ENCODE results near the gene PLAAT3.
"Not testable (repeated sequence)": the region's sequence is repeated elsewhere in the genome, so short reads cannot be mapped to it uniquely, and the experiment has no call there.

PLAAT3 gene

GRCh38 chr11:63622323-63622722 is 8.1 kb upstream of the PLAAT3 start:
- no peak for DNase-seq (ENCODE audit: low read depth)
- no peak overlapping the region for H3K4me3 ChIP-seq (ENCODE audit: low read length)
- no peaks in the 10 kb centered on the region for H3K9me3 ChIP-seq (ENCODE audit: control insufficient read depth, low read length)
- H3K36me3 ChIP-seq (ENCODE audit: control insufficient read depth, insufficient read depth, low read length, severe bottlenecking), result peaks cover 4% of the 10 kb centered on the region
- H3K27me3 ChIP-seq (replicated peaks; ENCODE audit: control insufficient read depth, insufficient read depth, low read length), result no peaks in the 10 kb centered on the region
- no peak overlapping the region for H3K9ac ChIP-seq (ENCODE audit: low read length)
- H3K4me1 ChIP-seq (ENCODE audit: control insufficient read depth, insufficient read depth, low read length), result no peaks in the 10 kb centered on the region

- Histone ChIP-seq H3K9me3 (ENCODE audit: control insufficient read depth, low read length) (no peaks in the 10 kb centered on the region), H3K27me3 (replicated peaks; ENCODE audit: control insufficient read depth, insufficient read depth, low read length) (no peaks in the 10 kb centered on the region), H3K36me3 (ENCODE audit: control insufficient read depth, insufficient read depth, low read length, severe bottlenecking) (no peaks in the 10 kb centered on the region), H3K9ac (ENCODE audit: low read length) (no peak overlapping the region), H3K4me1 (ENCODE audit: control insufficient read depth, insufficient read depth, low read length) (no peaks in the 10 kb centered on the region), H3K4me3 (ENCODE audit: low read length) (no peak overlapping the region)
- DNase-seq (ENCODE audit: low read depth), result no peak
These were observed 6.8 kb upstream of the PLAAT3 start for GRCh38 chr11:63621071-63621470.

GRCh38 chr11:63619967-63620366 is 5.7 kb upstream of the PLAAT3 start:
- H3K9ac ChIP-seq (ENCODE audit: low read length), result no peak overlapping the region

GRCh38 chr11:63617686-63618085 is 3.5 kb upstream of the PLAAT3 start:
- not testable (repeated sequence) for H3K36me3 ChIP-seq (ENCODE audit: control insufficient read depth, insufficient read depth, low read length, severe bottlenecking); H3K9ac ChIP-seq (ENCODE audit: low read length); H3K4me1 ChIP-seq (ENCODE audit: control insufficient read depth, insufficient read depth, low read length); H3K9me3 ChIP-seq (ENCODE audit: control insufficient read depth, low read length); H3K4me3 ChIP-seq (ENCODE audit: low read length); DNase-seq (ENCODE audit: low read depth); H3K27me3 ChIP-seq (replicated peaks; ENCODE audit: control insufficient read depth, insufficient read depth, low read length)

More at GRCh38 chr11:63619967-63620366, 5.7 kb upstream of the PLAAT3 start:
- no peak for DNase-seq (ENCODE audit: low read depth)
- Histone ChIP-seq H3K27me3 (replicated peaks; ENCODE audit: control insufficient read depth, insufficient read depth, low read length) (no peaks in the 10 kb centered on the region), H3K36me3 (ENCODE audit: control insufficient read depth, insufficient read depth, low read length, severe bottlenecking) (no peaks in the 10 kb centered on the region), H3K4me1 (ENCODE audit: control insufficient read depth, insufficient read depth, low read length) (no peaks in the 10 kb centered on the region), H3K9me3 (ENCODE audit: control insufficient read depth, low read length) (no peaks in the 10 kb centered on the region), H3K4me3 (ENCODE audit: low read length) (no peak overlapping the region)

- no peak overlapping the region for H3K9ac ChIP-seq (ENCODE audit: low read length)
- H3K9me3 ChIP-seq (ENCODE audit: control insufficient read depth, low read length), result no peaks in the 10 kb centered on the region
- no peaks in the 10 kb centered on the region for H3K4me1 ChIP-seq (ENCODE audit: control insufficient read depth, insufficient read depth, low read length)
- no peaks in the 10 kb centered on the region for H3K36me3 ChIP-seq (ENCODE audit: control insufficient read depth, insufficient read depth, low read length, severe bottlenecking)
- H3K4me3 ChIP-seq (ENCODE audit: low read length), result no peak overlapping the region
- no peaks in the 10 kb centered on the region for H3K27me3 ChIP-seq (replicated peaks; ENCODE audit: control insufficient read depth, insufficient read depth, low read length)
- no peak for DNase-seq (ENCODE audit: low read depth)
These were observed 2.7 kb upstream of the PLAAT3 start for GRCh38 chr11:63616953-63617352.

- H3K27me3 ChIP-seq (replicated peaks; ENCODE audit: control insufficient read depth, insufficient read depth, low read length), result no peaks in the 10 kb centered on the region
These were observed 607 bp downstream of the PLAAT3 start for GRCh38 chr11:63613517-63614135.

GRCh38 chr11:63612181-63612580 is 2.1 kb downstream of the PLAAT3 start:
- Histone ChIP-seq H3K9ac (ENCODE audit: low read length) (peak overlapping the region; percentile 92), H3K36me3 (ENCODE audit: control insufficient read depth, insufficient read depth, low read length, severe bottlenecking) (no peaks in the 10 kb centered on the region), H3K4me3 (ENCODE audit: low read length) (peak overlapping the region; percentile 87), H3K27me3 (replicated peaks; ENCODE audit: control insufficient read depth, insufficient read depth, low read length) (no peaks in the 10 kb centered on the region), H3K4me1 (ENCODE audit: control insufficient read depth, insufficient read depth, low read length) (peaks cover 40% of the 10 kb centered on the region), H3K9me3 (ENCODE audit: control insufficient read depth, low read length) (no peaks in the 10 kb centered on the region)
- DNase-seq (ENCODE audit: low read depth), result peak; percentile 64

More at GRCh38 chr11:63613517-63614135, 607 bp downstream of the PLAAT3 start:
- Histone ChIP-seq H3K4me1 (ENCODE audit: control insufficient read depth, insufficient read depth, low read length) (peaks cover 32% of the 10 kb centered on the region), H3K4me3 (ENCODE audit: low read length) (peak overlapping the region; percentile 87), H3K36me3 (ENCODE audit: control insufficient read depth, insufficient read depth, low read length, severe bottlenecking) (no peaks in the 10 kb centered on the region), H3K9ac (ENCODE audit: low read length) (peak overlapping the region; percentile 92), H3K9me3 (ENCODE audit: control insufficient read depth, low read length) (no peaks in the 10 kb centered on the region)
- peak; percentile 64 for DNase-seq (ENCODE audit: low read depth)

- no peaks in the 10 kb centered on the region for H3K9me3 ChIP-seq (ENCODE audit: control insufficient read depth, low read length)
- DNase-seq (ENCODE audit: low read depth), result no peak
- no peaks in the 10 kb centered on the region for H3K27me3 ChIP-seq (replicated peaks; ENCODE audit: control insufficient read depth, insufficient read depth, low read length)
- H3K9ac ChIP-seq (ENCODE audit: low read length), result peak overlapping the region; percentile 92
- peaks cover 3% of the 10 kb centered on the region for H3K36me3 ChIP-seq (ENCODE audit: control insufficient read depth, insufficient read depth, low read length, severe bottlenecking)
- H3K4me1 ChIP-seq (ENCODE audit: control insufficient read depth, insufficient read depth, low read length), result peaks cover 40% of the 10 kb centered on the region
- H3K4me3 ChIP-seq (ENCODE audit: low read length), result peak overlapping the region; percentile 87
These were observed 2.9 kb downstream of the PLAAT3 start for GRCh38 chr11:63611395-63611747.

GRCh38 chr11:63610604-63611394 is 3.4 kb downstream of the PLAAT3 start:
- Histone ChIP-seq H3K4me3 (ENCODE audit: low read length) (peak overlapping the region; percentile 87), H3K9ac (ENCODE audit: low read length) (peak overlapping the region; percentile 92), H3K36me3 (ENCODE audit: control insufficient read depth, insufficient read depth, low read length, severe bottlenecking) (peaks cover 3% of the 10 kb centered on the region), H3K9me3 (ENCODE audit: control insufficient read depth, low read length) (no peaks in the 10 kb centered on the region), H3K4me1 (ENCODE audit: control insufficient read depth, insufficient read depth, low read length) (peaks cover 40% of the 10 kb centered on the region), H3K27me3 (replicated peaks; ENCODE audit: control insufficient read depth, insufficient read depth, low read length) (no peaks in the 10 kb centered on the region)
- DNase-seq (ENCODE audit: low read depth), result peak; percentile 25

GRCh38 chr11:63609971-63610580 is 4.2 kb downstream of the PLAAT3 start:
- Histone ChIP-seq H3K9me3 (ENCODE audit: control insufficient read depth, low read length) (no peaks in the 10 kb centered on the region), H3K36me3 (ENCODE audit: control insufficient read depth, insufficient read depth, low read length, severe bottlenecking) (peaks cover 5% of the 10 kb centered on the region), H3K9ac (ENCODE audit: low read length) (peak overlapping the region; percentile 92), H3K27me3 (replicated peaks; ENCODE audit: control insufficient read depth, insufficient read depth, low read length) (no peaks in the 10 kb centered on the region), H3K4me1 (ENCODE audit: control insufficient read depth, insufficient read depth, low read length) (peaks cover 40% of the 10 kb centered on the region), H3K4me3 (ENCODE audit: low read length) (peak overlapping the region; percentile 87)
- DNase-seq (ENCODE audit: low read depth), result peak; percentile 38

- Histone ChIP-seq H3K36me3 (ENCODE audit: control insufficient read depth, insufficient read depth, low read length, severe bottlenecking) (peaks cover 8% of the 10 kb centered on the region), H3K4me3 (ENCODE audit: low read length) (peak overlapping the region; percentile 87), H3K9me3 (ENCODE audit: control insufficient read depth, low read length) (no peaks in the 10 kb centered on the region), H3K9ac (ENCODE audit: low read length) (peak overlapping the region; percentile 92), H3K4me1 (ENCODE audit: control insufficient read depth, insufficient read depth, low read length) (peaks cover 40% of the 10 kb centered on the region), H3K27me3 (replicated peaks; ENCODE audit: control insufficient read depth, insufficient read depth, low read length) (no peaks in the 10 kb centered on the region)
- DNase-seq (ENCODE audit: low read depth), result peak; percentile 28
These were observed 4.7 kb downstream of the PLAAT3 start for GRCh38 chr11:63609536-63609935.

Measured in adipocyte (in vitro differentiated cells).